NCI-H1694 treated with DMSO at 0.1 percent for 48 hours (cell line): ENCODE results near the gene HPS1.

Experiments used
- DNase-seq: peaks from one replicate; lab custom pipeline; 2025; lab: John Stamatoyannopoulos, UW

HPS1 gene

DNA sequence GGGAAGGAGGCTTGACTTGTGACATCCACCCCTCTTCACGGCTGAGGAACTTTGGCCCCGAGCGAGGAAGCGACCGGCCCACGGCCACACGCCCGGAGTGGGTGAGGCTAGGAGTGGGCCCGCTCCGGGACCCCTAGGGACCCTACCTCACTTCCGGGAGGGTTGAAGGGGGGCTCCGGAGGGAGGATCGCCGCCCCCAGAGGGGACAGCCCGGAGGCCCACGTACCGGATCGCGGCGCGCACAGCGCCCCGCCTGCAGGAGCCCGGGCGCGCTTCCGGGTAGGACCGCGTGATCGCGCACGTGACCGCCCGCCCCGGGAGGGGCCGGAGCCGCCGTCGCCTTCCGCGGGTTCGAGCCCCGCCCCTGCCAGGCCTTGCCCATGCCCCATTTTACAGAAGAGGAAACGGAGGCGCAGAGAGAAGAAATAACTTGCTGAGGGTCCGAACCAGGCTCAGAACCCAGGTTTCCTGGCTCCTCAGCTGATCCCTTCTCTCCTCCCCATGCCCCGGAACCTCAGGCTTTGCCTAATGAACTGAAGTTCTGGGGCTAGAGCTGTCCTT is at the start of gene HPS1:
HPS1 (minus strand) TSS at position 275 of the 561 bp plus-strand sequence. CDS start 3,695 bp downstream, outside the sequence.
- DNase-seq, result peak; percentile 13

DNA sequence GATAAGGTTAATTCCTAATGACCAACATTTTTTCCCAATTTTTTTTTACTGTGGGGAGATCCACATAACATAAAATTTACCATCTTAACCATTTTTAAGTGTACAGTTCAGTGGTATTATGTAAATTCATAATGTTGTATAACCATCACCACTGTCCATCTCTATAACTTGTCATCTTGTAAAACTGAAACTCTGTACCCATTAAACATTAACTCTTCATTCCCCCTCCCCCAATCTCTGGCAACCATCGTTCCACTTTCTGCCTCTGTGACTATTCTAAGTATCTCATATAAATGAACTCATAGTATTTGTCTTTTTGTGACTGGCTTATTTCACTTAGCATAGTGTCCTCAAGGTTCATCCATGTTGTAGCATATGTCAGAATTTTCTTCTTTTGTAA is 46.0 kb upstream of the HPS1 start:
- DNase-seq, result no peak

DNA sequence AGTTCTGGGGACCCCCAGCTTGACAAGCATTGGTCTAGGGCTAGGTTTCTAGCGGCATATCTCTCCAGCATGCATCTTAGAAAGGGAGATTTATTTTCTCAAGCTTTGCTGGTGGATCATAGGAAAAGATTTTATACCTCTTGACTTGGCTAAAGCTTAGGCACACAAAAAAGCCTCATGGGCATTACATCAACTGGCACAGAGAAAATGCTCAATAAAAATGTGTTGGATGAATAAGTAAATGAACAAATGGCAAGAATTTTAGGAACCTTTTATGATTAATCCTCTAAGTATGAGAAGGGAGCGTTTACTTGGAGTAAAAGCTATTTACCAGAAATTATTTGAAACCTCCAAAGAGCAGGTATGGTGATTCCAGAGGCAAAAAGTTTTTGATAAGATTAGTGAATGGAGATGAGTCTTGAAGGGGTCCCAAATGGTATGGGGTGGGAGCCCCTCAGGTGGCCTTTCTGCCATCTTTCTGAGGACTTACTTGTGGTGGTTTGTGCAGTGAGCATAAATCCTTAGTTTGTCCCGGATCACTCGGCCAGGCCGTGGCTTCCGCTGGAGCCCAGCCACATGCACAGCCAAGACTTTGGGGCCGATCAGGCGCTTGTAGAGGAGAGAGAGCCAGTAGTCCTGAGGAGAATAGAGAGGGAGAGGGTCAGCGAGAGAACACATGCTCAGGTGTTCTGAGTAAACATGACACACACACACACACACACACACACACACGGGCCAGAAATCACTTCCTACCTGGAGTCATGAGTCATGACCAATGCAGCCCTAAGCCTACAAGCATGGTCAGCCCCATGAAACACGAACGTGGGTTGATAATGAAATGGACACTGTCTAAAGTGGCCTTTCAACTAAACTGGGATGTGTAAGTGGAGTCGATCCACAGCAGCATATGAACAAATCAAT is 43.1 kb upstream of the HPS1 start:
- DNase-seq, result no peak

DNA sequence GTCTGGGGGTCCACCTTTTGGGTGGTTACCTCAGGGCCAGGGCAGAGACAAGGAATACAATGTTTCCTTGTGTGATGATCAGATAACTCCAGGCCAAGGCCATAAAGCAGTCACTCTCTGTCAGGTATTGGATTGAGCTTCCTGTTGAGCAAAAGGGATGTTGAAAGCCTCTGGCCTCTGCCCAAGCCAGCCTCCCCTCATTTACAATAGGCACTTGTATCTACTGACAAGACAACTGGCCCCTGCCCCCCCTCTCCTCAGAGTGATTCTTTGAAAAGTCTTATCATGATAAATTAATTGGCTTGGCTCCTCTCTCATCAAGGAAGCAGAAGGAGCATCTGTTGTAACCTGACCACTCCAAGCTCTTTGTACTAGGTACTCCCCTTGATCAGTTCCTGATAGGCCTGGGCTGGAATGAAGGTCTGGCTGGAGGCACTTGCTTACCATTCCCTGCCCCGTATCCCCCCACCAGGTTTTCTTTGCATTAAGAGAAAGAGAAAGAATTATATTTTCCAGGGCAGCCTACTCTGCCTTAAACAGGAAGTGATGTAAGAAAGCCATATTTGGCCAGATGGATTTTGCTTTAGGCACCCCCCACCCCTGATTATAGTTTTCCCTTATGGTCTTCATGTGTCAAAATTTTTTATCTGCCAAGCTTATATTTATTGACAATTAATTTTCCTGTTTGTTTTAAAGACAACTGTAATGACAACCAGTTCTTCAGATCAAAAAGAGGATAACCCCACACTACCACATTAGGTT is 42.1 kb upstream of the HPS1 start:
- DNase-seq, result no peak

DNA sequence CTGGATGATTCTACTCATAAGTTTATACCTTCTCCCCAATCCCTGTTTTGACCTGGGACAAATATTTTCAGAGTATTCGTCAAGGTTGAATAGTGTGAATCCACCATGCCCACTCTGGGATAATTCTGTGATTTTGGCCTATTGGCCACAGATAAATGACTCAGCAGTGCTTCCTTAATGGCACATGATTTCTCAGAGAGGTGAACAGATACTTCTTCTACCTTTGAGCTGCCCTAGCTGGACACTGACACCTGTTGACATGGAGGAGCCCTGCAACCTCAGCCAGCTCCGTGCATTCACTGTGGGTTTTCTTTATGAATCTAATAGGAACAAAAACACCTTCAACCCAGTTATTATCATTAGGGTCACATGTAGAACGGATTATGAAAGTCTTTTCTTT is 40.9 kb upstream of the HPS1 start:
- no peak for DNase-seq

DNA sequence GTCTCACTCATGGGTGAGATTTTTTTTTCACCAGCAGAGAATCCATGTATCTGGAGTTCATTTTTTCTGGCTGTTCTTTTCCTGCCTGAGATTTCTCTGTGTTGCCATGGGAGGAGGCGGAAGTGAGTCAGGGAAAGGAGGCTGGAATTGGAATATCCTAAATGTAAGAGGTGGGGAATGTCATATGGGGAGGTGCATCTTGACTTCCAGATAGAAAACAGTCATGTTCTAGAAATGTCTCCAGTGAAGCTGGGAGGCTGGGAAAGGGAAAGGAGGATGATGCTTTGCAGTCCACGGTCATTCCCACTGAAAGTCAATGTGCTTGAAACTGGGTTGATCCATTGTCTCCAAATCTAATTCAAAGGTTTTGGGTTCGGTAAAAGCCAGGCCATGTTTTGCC is 39.7 kb upstream of the HPS1 start:
- no peak for DNase-seq

DNA sequence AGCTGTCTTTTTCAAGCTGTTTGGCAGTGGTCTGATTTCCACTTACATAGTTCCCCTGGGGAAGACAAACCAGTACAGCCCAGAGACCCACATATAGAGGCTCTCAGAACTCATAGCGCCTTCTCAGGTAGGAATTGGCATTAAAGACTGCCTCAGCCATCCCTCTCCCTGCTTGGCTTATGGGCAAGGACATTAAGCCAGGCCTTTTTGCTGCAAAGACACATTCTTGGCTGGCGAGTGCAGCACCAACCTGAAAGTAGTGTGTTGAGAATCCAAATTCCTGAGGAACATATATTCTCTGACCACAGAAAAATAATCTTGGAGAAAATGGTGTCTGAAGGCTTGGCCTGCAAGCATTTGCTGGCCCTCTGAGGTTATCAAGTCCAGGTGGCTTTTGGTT is 39.2 kb upstream of the HPS1 start:
- no peak for DNase-seq

DNA sequence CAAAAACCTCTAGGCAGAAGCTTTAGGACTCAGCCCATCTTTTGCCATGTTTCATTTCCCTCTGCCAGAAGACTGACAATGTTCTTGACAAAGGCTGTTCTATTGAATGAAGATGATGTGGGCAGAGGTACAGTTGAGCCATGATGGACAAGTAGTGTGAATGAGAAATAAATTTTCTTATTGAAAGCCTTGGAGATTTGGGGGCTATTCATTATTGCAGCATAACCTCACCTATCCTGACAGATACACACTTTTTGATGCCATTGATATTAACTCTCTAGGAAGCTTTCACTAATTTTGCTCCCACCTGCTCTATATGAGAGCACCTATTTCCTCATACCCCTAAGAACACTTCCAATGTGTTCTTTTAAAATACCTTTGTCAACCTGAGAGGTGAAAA is 36.9 kb upstream of the HPS1 start:
- DNase-seq, result no peak

DNA sequence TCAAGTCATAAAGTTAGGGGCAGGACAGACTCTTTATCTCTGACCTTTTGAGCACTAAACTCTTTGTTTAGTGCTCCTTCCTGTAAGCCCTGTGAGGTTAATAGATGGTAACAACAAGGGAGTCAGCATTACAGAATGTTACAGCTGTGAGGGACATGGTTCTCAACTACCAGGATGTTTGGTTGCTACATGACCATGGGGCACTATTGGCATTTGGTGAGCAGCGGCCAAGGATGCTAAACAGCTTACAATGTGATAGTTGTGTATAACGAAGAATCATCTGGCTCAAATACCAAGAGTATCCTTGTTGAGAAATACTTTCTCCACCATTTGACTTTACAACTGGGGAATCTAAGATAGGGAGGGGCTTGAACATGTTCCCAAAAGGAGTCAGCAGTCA is 35.4 kb upstream of the HPS1 start:
- DNase-seq, result no peak

DNA sequence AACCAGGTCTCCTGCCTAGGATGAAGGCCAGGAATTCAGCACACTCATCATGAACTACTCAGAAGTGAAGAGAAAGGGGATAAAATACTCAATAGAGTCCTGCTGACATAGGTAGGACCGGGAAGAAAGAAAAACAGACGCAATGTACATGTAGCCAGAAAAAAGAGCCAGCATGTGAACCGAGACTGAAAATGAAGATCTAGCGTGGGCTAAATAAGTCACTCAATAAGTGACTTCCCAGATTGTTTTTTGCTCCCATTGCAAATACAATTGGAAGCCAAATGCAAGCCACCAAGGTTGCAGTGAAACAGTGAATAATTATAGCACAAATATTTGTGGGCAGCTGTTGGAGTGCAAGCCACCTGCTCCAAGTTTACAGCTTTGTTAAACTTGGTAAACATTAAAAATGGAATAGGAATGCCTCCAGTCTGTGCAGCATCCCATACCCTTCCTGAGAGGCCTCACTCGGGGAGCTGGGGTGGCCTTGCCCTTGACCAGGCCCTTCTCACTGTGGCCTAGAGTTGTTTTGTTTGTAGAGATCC is 34.7 kb upstream of the HPS1 start:
- peak; percentile 27 for DNase-seq

DNA sequence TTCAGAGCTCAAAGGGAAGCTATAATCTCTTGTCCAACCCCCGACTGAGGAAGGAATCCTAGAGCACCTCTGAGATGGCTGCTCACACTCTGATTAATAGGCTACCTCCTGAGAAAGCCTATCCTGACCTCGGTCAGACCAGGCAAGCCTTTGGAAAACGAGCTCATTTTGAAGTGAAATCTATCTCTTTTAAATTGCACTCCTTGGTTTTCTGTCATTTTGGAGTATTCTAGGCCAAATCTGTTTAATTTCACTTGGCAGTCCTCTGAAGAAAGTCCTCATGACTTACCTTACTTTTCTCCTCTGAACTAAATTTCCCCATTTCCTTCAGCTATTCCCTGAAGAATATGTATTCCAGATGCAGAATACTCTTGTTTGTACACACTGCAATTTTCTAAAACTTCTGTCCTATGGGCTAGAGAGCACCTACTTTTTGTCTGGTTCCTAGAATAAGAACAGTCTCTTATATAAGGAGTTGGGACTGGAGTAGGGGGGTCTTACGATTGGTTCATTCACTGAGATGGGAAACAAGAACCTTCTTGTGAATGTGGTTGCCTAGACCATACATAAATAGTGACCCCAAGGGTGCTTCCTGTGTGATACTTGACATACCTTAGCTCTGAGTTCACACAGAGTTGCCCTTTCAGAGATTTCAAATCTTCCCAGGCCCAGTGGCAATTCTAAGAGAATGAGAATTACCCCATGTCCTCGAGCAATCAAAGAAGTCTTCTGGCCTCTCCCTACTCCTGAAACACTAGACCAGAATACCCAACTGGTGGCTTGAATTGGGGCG is 31.9 kb upstream of the HPS1 start:
- no peak for DNase-seq

DNA sequence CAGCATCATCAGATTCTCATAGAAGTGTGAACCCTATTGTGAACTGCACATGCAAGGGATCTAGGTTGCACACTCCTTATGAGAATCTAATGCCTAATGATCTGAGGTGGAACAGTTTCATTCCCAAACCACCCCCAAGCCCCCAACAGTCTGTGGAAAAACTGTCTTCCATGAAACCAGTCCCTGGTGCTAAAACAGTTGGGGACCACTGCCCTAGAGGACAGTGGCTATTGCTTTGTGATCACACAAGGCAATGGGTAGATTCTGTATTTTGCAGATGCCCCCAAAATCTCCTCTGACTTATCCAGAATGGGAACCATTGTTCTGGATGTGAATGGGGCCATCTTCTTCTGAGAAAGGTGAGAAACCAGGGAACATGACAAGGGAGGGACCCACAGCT is 31.1 kb upstream of the HPS1 start:
- DNase-seq, result no peak

DNA sequence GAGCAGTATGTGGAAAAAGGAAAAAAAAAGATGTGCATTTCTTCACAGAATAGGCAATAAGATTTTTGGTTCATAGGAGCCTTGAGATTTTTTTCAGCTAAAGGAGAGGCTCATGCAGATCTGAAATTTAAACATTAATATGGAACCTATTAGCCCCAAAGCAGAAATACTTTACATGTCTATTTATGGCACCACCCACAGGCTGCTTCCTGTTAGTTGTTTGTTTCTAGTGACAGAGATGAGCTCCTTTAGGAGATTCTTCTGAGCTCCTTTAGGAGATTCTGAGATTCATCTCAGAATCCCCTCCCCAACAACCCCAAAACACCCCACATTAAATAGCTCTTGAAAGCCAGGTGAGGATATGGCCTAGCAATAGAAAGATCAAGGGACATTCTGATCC is 27.9 kb upstream of the HPS1 start:
- no peak for DNase-seq

DNA sequence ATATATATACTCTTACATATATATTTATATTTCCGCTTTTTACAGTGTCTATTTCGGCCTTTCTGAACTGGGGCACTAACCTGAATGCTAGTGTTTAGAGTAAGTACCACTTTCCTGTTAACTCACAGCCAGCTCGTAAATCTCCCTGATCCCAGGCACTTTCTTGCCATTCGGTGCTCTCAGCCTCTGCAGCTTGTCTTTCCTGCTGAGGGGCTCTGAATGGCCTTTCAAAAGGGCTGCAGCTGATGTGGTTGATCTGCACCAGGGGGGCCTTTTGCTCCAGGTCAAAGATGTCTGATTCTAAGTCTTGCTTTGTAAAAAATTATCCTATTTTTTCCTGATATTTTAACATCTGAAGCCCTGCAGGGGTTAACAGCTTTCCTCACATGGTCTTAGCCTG is 25.5 kb upstream of the HPS1 start:
- DNase-seq, result no peak

DNA sequence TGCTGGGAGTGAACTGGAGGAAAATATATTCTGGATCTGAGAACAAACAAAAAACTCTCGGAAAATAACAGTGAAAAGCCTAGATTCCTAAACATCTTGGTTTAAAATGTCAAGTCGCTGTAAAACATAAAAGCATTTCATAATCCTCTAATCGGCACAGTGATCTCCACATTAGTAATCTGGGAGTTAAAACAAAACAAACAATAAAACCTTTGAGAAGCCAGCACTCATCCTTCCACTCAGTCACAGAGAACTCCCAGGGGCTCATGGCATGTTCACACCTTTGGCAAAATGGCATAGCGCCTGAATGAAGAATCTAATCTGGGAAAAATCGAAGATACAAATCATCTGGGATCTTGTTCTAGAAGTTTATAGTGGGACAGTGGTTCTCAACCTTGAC is 24.1 kb upstream of the HPS1 start:
- no peak for DNase-seq

DNA sequence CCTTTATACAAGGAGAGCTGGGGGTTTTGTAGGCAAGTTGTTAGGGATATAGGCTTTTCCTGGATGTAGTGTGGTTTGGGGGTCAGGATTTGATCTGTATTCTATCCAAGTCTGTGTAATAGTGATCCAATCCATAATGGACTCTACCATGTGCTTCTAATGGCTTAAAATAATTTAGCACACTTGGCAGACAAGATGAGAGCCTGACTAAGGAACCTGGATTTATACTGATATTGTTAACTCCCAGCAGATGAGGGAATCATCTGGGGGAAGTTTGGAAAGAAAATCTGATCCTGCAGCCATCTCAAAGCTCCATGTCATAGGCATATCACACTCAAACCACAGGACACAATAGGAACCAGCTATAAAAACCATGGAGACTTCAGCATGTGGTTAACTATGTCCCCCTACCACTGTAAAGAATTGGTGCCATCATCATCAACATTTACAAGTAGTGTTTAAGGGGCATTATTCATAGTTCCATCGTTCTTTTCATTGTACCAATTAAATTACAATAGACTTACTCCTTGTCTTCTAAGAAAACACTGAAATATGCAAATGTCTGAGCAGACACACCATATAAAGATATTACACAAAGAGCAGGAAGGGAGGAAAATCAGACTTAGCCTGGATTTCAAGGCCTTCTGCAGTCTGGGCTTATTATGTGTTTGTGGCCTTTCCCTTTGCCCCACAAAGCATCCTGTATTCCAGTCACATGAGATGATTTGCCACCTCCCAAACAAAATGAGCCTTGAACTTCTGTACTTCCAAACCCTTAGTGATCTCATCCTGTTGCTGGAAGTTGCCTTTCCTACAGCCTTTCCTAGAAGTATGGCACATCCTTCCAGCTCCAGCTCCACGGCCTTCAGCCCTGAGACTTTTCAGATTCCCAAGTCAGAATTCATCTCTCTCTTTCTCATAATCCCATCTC is 22.5 kb upstream of the HPS1 start:
- no peak for DNase-seq

DNA sequence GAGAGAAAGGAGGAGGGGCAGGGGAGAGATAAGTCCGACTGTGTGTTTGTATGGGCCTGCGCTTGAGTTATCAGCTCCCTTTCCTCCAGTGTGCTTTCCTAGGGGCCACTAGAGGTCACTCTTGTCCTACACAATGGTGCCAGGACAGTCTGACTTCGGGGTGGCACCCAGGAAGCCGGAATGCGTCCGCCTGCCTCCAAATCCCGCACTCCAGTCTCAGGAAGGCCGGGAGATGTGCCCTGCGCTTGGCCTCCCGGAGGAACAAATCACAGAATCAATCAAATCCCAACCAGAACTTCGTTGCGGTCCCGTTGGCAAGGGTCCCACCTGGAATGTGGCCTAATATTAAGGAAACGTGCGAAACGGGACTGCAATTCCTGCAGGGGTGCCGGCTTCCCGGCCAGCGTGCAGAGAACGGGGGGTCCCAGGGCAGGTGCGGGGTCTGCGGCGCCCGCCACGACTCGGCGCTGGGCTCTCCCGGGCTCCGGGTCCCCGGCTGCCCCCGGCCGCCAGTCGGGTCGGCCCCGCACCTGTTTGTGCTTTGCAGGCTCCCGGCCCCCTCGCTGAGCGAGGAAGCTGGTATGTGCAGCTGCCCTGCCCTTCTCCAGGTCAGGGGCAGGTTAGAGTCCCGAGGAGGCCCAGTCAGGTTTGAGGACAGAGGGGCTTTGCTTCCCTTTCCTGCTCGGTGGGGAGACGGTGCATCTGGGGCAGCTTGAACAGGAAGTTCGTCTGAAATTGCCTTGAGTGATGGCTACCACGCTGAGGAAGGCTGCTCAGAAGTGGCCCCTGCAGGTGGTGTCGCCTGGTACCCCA is 21.0 kb upstream of the HPS1 start:
- peak; percentile 73 for DNase-seq

DNA sequence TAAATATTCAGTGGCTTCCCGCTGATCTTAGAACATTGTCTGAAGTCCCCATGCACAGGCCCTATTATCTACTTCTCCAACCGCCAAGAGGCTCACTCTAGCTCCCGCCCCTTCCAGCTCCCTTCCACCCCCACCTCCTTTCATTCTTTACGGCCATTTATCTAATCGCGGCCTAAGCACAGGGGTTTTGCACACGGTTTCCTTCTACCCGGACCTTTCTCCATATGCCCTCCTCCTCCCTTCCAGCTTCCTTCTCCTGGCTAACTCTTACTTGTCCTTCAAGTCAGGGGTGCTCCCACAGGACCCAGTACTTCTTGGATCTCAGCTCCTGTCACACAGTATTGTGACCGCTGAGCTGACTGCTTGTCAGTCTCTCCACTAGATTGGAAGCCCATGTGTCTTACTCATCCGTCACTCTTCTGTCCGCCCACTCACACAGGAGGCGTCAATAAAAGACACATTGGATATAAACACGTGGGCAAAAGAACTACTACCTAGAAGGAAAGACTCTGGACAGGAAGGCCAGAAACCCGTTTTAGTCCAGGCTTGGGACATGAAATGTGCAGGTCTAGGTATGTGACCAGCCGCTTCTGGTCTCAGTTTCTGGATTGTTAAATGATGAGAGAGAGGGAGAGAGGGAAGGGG is 20.2 kb upstream of the HPS1 start:
- DNase-seq, result no peak

DNA sequence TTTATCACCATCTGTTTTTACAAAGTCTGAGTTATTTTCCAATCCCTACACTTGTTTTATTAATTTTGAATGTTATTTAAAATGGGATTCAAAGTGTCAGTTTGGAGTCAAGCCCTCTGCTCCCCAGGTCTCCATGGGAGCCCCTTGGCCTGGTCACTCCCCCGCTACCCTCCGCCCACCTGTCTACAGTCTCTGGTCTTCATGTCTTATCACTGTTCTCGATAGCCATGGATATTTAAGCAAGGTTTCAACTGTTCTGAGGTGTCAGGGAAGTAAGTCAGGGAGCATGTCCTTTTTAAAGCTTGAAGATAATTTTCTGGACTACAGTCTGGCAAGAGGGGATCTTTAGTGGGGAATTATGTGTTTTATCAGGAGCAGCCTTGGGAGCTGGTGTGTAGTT is 19.1 kb upstream of the HPS1 start:
- DNase-seq, result no peak
